Thoracic aorta (tissue), 2 donors: ENCODE data around the gene ZNF280B. TPM values are rescaled to one million over a fixed set of nuclear protein-coding genes. Genes with fewer than 3 reads are reported as not detected.

ENCODE experiments used
- ATAC-seq: fragments of 150-250 bp; one replicate; pipeline ENCODE4 v1.8.0; 2017; ENCODE audit warnings: low read depth; ENCODE audit not compliant: insufficient number of reproducible peaks, low FRiP score
- DNase-seq: peaks from one replicate; pipeline ENCODE4 v3.0.0-alpha.2; 2020; ENCODE audit warnings: low spot score
- H3K27ac ChIP-seq, 2 donors: fragments of 200-600 bp; sonication (generic); 1 replicate in 1 of 2; 2 replicates in 1 of 2; pipeline ENCODE4 v1.5.1; 2016; ENCODE audit warnings: mild to moderate bottlenecking in 2 of 2, moderate library complexity in 2 of 2
- H3K27me3 ChIP-seq: fragments of 200-600 bp; sonication (generic); replicated peaks from 2 replicates; pipeline ENCODE4 v1.6.0; 2016; ENCODE audit warnings: mild to moderate bottlenecking; ENCODE audit not compliant: insufficient read depth
- H3K36me3 ChIP-seq: fragments of 200-600 bp; sonication (generic); one replicate; pipeline ENCODE4 v1.5.1; 2016
- H3K4me1 ChIP-seq, 2 donors: fragments of 200-600 bp; sonication (generic); 1 replicate in 1 of 2; 2 replicates in 1 of 2; pipeline versions ENCODE4 v1.5.1 to v1.6.0; 2016; ENCODE audit warnings: low read depth in 2 of 2, mild to moderate bottlenecking in 1 of 2; ENCODE audit not compliant: control insufficient read depth in 1 of 2
- H3K4me3 ChIP-seq: fragments of 200-600 bp; sonication (generic); 2 replicates; pipeline ENCODE4 v1.5.1; 2016; ENCODE audit warnings: mild to moderate bottlenecking
- H3K9me3 ChIP-seq: fragments of 200-600 bp; sonication (generic); 2 replicates; pipeline ENCODE4 v1.5.1; 2016
- total RNA-seq, 2 donors: library from RNA; depleted of rRNA; stranded (reverse); fragments of >200 nt; gene quantifications; one replicate each; pipeline versions ENCODE4 v1.1.0 to v1.2.3, GENCODE V29; 2016
- TF ChIP-seq, protein P1 (sequence below): fragments of 200-600 bp; sonication (generic); IDR thresholded peaks from one replicate; pipeline ENCODE4 v1.5.1; 2019; ENCODE audit warnings: antibody characterized with exemption

ZNF280B gene
- total RNA-seq, 2 donors from 2014 or later = not detected

DNA sequence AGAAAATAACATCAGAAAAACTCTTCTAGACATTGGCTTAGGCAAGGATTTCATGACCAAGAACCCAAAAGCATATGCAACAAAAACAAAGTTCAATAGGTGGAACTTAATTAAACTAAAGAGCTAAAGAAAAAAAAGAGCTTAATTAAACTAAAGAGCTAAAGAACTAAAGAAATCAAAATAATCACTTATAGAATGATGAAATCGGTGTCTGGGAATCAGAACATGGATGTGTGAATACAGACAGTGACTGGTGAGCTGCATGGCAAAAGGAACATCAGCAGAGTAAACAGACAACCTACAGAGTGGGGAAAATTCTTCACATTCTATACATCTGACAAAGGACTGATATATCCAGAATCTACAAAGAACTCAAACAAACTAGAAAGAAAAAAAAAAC lies 41.4 kb downstream of the ZNF280B start:
- Histone ChIP-seq H3K9me3 (peaks cover 4% of the 10 kb centered on the region), H3K4me1 (no peaks in the 10 kb centered on the region), H3K4me3 (no peak overlapping the region), H3K36me3 (no peaks in the 10 kb centered on the region), H3K27me3 (no peaks in the 10 kb centered on the region), H3K27ac (no peak overlapping the region)
- DNase-seq (no peak), ATAC-seq (no peak)
- TF ChIP-seq, protein P1, sequence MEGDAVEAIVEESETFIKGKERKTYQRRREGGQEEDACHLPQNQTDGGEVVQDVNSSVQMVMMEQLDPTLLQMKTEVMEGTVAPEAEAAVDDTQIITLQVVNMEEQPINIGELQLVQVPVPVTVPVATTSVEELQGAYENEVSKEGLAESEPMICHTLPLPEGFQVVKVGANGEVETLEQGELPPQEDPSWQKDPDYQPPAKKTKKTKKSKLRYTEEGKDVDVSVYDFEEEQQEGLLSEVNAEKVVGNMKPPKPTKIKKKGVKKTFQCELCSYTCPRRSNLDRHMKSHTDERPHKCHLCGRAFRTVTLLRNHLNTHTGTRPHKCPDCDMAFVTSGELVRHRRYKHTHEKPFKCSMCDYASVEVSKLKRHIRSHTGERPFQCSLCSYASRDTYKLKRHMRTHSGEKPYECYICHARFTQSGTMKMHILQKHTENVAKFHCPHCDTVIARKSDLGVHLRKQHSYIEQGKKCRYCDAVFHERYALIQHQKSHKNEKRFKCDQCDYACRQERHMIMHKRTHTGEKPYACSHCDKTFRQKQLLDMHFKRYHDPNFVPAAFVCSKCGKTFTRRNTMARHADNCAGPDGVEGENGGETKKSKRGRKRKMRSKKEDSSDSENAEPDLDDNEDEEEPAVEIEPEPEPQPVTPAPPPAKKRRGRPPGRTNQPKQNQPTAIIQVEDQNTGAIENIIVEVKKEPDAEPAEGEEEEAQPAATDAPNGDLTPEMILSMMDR = no peak

DNA sequence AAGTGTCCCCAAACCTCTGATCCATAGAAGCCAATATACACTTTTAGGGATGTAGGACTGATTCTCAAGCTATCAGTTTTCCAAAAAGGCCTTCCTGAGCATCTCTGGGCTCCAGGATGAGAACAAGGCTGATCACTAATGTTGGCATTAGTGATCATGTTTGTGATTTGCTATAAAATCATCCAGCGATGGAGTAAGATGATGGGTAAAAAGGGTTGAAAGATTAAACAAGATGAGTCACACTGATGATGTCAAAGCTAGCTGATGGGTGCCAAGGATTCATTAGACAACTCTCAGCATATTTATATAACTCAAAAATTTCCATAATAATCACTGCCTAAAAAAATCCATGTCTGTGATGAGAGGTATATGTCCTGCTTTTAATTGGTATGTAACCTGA lies 42.8 kb downstream of the ZNF280B start:
- TF ChIP-seq, protein P1 = no peak
- Histone ChIP-seq H3K9me3 (peaks cover 4% of the 10 kb centered on the region), H3K27ac (no peak overlapping the region), H3K4me3 (no peak overlapping the region), H3K27me3 (peaks cover 5% of the 10 kb centered on the region), H3K36me3 (no peaks in the 10 kb centered on the region), H3K4me1 (no peaks in the 10 kb centered on the region)
- no peak for DNase-seq
- no peak for ATAC-seq

DNA sequence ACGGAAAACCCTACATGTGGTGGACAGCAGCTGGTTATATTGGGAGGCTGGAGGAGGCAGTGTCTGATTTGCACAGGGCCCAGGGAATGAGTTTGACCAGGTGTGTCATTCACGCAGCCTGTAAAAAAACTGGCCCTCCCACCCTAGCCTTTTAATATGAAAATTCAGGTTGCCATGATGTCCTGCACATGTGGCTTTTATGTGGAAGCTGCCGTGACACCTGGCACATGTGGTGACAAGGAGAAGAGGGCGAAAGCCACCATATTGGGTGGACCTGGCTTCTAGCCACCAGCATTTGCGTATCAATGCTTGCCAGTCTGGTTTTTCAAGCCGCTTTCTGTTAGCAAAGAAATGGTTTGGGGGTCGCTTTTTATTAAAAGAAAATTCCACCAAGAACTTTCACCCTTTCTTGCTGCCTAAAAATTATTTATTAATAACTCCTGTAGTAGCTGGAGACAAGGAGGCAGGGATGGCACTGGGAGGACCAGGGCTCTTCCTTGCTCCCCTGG lies 43.4 kb downstream of the ZNF280B start:
- Histone ChIP-seq H3K36me3 (no peaks in the 10 kb centered on the region), H3K4me1 (no peaks in the 10 kb centered on the region), H3K27ac (no peak overlapping the region), H3K9me3 (peaks cover 8% of the 10 kb centered on the region), H3K4me3 (no peak overlapping the region), H3K27me3 (peaks cover 5% of the 10 kb centered on the region)
- ATAC-seq = no peak
- TF ChIP-seq, protein P1 = no peak
- no peak for DNase-seq

DNA sequence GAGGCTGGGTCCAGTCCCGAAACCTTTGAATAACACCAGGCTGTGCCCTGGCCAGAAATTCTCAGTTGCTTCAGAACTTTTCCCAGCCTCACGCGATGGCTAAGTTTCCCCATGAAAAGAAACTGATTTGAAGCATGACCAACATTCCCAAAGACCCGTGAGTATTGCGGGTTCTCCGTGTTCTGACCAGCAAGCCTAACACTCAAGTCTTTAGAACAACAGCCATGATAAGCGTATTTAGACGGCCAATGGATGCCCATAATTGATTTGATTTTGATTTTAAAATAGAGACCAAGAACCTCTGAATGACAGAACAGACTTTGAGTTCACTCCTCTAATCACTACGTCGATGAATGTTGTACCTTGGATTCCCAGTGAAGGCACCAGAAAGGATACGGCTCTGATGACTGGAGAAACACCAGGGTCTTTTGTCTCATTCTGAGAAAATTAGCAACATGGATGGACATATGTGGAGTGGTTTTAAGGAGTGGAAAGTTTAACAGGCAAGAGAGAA lies 43.9 kb downstream of the ZNF280B start:
- H3K36me3 ChIP-seq = no peaks in the 10 kb centered on the region
- H3K27me3 ChIP-seq = peaks cover 5% of the 10 kb centered on the region
- TF ChIP-seq, protein P1 = no peak

DNA sequence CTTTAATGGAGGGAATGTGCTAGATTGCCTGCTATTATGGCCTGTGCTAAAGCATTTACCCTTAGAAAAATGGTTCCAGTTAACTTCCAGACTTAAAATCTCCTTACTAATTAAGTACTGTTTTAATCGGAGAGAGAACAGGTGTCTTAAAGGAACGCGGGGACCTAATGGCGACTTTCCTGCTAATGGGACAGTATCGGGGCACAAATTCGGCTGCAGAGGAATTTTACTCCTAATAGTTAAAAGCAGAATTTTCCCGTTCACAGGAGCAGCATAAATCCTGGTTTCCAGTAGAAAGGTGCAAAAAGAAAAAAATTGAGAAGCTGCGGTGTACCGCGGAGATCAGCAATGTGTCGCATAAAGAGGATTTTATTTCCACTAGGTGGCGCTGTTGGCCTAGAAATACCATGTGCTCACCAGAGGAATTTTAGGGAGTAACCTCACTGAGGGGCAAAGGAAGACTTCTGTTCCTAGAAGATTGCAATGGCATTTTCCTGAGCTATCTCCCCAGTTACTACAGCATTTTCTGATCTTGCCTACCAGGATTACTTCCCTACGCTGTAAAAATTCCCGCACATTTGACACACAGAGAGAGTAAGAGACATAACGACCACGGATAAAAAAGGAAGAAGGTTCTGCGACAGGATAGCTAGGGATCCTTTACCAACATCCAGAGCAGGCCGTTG lies 44.5 kb downstream of the ZNF280B start:
- no peaks in the 10 kb centered on the region for H3K36me3 ChIP-seq
- peaks cover 5% of the 10 kb centered on the region for H3K27me3 ChIP-seq
- DNase-seq = no peak
- TF ChIP-seq, protein P1 = peak; percentile 42
- H3K9me3 ChIP-seq = peaks cover 15% of the 10 kb centered on the region
- no peak overlapping the region for H3K4me3 ChIP-seq
- H3K4me1 ChIP-seq = no peaks in the 10 kb centered on the region
- no peak for ATAC-seq
- no peak overlapping the region for H3K27ac ChIP-seq

More for the DNA sequence above, 43.9 kb downstream of the ZNF280B start:
- H3K4me1 ChIP-seq = no peaks in the 10 kb centered on the region
- no peak for DNase-seq
- H3K9me3 ChIP-seq = peaks cover 14% of the 10 kb centered on the region
- H3K27ac ChIP-seq = no peak overlapping the region
- no peak for ATAC-seq
- H3K4me3 ChIP-seq = no peak overlapping the region
